Airway epithelial cell (primary cell): ENCODE measurements around the gene SPIN2A. TPM values are rescaled to one million over a fixed set of nuclear protein-coding genes. Genes with fewer than 3 reads are reported as not detected.

Source experiments
- total RNA-seq: library from RNA; depleted of rRNA; stranded (reverse); fragments of >200 nt; gene quantifications from 2 replicates; pipeline ENCODE4 v1.2.3, GENCODE V29; 2015

The SPIN2A gene
- total RNA-seq = 0.07 TPM in 1 of 2 replicates, not detected in the other

GRCh38 chrX:57137073-57137472, at the start of gene SPIN2A:
TSS of gene SPIN2A (minus strand) at chrX:57137397. CDS start at chrX:57136597, 800 bp downstream.

GRCh38 chrX:57121162-57121755, 15.9 kb downstream of the SPIN2A start, which contains the start of gene SPIN2B:
TSS of gene SPIN2B (minus strand) at chrX:57121548.

Other genes starting within 250 kb of the SPIN2A start
- 2.5 and 2.6 TPM in 2 replicates for gene SPIN3, start 141.9 kb downstream of the SPIN2A start, total RNA-seq
- gene SPIN2B, start 15.8 kb downstream of the SPIN2A start, total RNA-seq = 4.2 and 4.7 TPM in 2 replicates
- 1.6 and 6.6 TPM in 2 replicates for gene FAAH2, start 149.3 kb upstream of the SPIN2A start, total RNA-seq